HG02678 (cell line): Measurements from ENCODE around the gene DEFB108B.
"Not testable (repeated sequence)": the region's sequence is repeated elsewhere in the genome, so short reads cannot be mapped to it uniquely, and the experiment has no call there.

Source experiments
- ATAC-seq: cut with Tn5 transposase; IDR thresholded peaks from one replicate; pipeline ENCODE4 v1.9.1; 2021; ENCODE audit warnings: mild to moderate bottlenecking, moderate library complexity; ENCODE audit not compliant: unreplicated experiment

Gene DEFB108B

GRCh38 chr11:71832811-71833210, at the start of gene DEFB108B:
DEFB108B (plus strand) TSS chr11:71833200; CDS start chr11:71833200, 0 bp downstream.
- not testable (repeated sequence) for ATAC-seq

GRCh38 chr11:71786114-71786847, 46.7 kb upstream of the DEFB108B start:
- ATAC-seq = peak; percentile 30

GRCh38 chr11:71786848-71787097, 46.2 kb upstream of the DEFB108B start:
- peak; percentile 96 for ATAC-seq

GRCh38 chr11:71787098-71787823, 45.7 kb upstream of the DEFB108B start:
- peak; percentile 84 for ATAC-seq

- ATAC-seq = not testable (repeated sequence)
These were observed 45.1 kb upstream of the DEFB108B start for GRCh38 chr11:71787824-71788454.

- not testable (repeated sequence) for ATAC-seq
These were observed 43.4 kb upstream of the DEFB108B start for GRCh38 chr11:71789444-71790196.

- not testable (repeated sequence) for ATAC-seq
These were observed 41.9 kb upstream of the DEFB108B start for GRCh38 chr11:71791111-71791510.

- ATAC-seq = not testable (repeated sequence)
These were observed 40.3 kb upstream of the DEFB108B start for GRCh38 chr11:71792621-71793235.

GRCh38 chr11:71794386-71795040, 38.5 kb upstream of the DEFB108B start:
- not testable (repeated sequence) for ATAC-seq

GRCh38 chr11:71795236-71795635, 37.8 kb upstream of the DEFB108B start:
- not testable (repeated sequence) for ATAC-seq

- not testable (repeated sequence) for ATAC-seq
These were observed 37.0 kb upstream of the DEFB108B start for GRCh38 chr11:71796016-71796415.

GRCh38 chr11:71796781-71797180, 36.2 kb upstream of the DEFB108B start:
- not testable (repeated sequence) for ATAC-seq

GRCh38 chr11:71799556-71800128, 33.4 kb upstream of the DEFB108B start:
- ATAC-seq = not testable (repeated sequence)

GRCh38 chr11:71800335-71800953, 32.6 kb upstream of the DEFB108B start:
- not testable (repeated sequence) for ATAC-seq

GRCh38 chr11:71801026-71801425, 32.0 kb upstream of the DEFB108B start:
- ATAC-seq = not testable (repeated sequence)

GRCh38 chr11:71802874-71803273, 30.1 kb upstream of the DEFB108B start:
- ATAC-seq = not testable (repeated sequence)

GRCh38 chr11:71804158-71804947, 28.6 kb upstream of the DEFB108B start:
- ATAC-seq = not testable (repeated sequence)

- ATAC-seq = not testable (repeated sequence)
These were observed 20.5 kb upstream of the DEFB108B start for GRCh38 chr11:71812529-71812928.
